ENCODE data around the gene SLC26A8.
A peak's percentile ranks its signal among the peaks of the same experiment; 100 is the strongest.
"Not testable (repeated sequence)": the region's sequence is repeated elsewhere in the genome, so short reads cannot be mapped to it uniquely, and the experiment has no call there.

Gene SLC26A8

GRCh38 chr6:35911871-35912653 lies 112.4 kb downstream of the SLC26A8 start:
- H3K4me3 Mint-ChIP-seq: no peak overlapping the region
- H3K27ac Mint-ChIP-seq (ENCODE audit: low read depth): no peak overlapping the region
- DNase-seq (ENCODE audit: low spot score in 2 of 2) (no peak), ATAC-seq (replicated peaks; ENCODE audit: extremely low read depth, poor library complexity, severe bottlenecking) (no peak)
- H3K36me3 Mint-ChIP-seq (ENCODE audit: insufficient read depth): peaks cover 28% of the 10 kb centered on the region
- no peaks in the 10 kb centered on the region for H3K27me3 Mint-ChIP-seq
- H3K4me1 Mint-ChIP-seq: peaks cover 15% of the 10 kb centered on the region
- peaks cover 8% of the 10 kb centered on the region for H3K9me3 Mint-ChIP-seq

- H3K27ac Mint-ChIP-seq (ENCODE audit: low read depth); H3K27me3 Mint-ChIP-seq; ATAC-seq (replicated peaks; ENCODE audit: extremely low read depth, poor library complexity, severe bottlenecking); DNase-seq (ENCODE audit: low spot score in 2 of 2); H3K4me3 Mint-ChIP-seq; H3K9me3 Mint-ChIP-seq: not testable (repeated sequence)
- Mint-ChIP-seq H3K36me3 (ENCODE audit: insufficient read depth) (peaks cover 25% of the 10 kb centered on the region), H3K4me1 (peaks cover 24% of the 10 kb centered on the region)
These were observed 114.9 kb downstream of the SLC26A8 start for GRCh38 chr6:35909571-35909970.

GRCh38 chr6:35908753-35909401 lies 115.6 kb downstream of the SLC26A8 start:
- peaks cover 24% of the 10 kb centered on the region for H3K36me3 Mint-ChIP-seq (ENCODE audit: insufficient read depth)
- H3K4me3 Mint-ChIP-seq; H3K9me3 Mint-ChIP-seq; H3K27me3 Mint-ChIP-seq; H3K27ac Mint-ChIP-seq (ENCODE audit: low read depth); DNase-seq (ENCODE audit: low spot score in 2 of 2); ATAC-seq (replicated peaks; ENCODE audit: extremely low read depth, poor library complexity, severe bottlenecking): not testable (repeated sequence)
- peaks cover 24% of the 10 kb centered on the region for H3K4me1 Mint-ChIP-seq

DNA sequence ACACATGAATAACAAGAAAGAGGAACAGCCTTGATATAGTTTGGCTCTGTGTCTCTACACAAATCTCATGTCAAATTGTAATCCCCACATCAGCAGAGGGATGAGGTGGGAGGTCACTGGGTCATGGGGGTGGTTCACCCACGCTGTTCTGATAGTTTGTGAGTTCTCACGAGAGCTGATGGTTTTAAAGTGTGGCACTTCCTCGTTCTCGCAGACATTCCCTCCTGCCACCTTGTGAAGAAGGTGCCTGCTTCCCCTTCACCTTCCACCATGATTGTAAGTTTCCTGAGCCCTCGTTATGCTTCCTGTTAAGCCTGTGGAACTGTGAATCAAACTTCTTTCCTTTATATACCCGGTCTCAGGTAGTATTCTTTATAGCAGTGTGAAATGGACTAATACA lies 116.7 kb downstream of the SLC26A8 start:
- Mint-ChIP-seq H3K27ac (ENCODE audit: low read depth) (no peak overlapping the region), H3K36me3 (ENCODE audit: insufficient read depth) (peaks cover 15% of the 10 kb centered on the region)

DNA sequence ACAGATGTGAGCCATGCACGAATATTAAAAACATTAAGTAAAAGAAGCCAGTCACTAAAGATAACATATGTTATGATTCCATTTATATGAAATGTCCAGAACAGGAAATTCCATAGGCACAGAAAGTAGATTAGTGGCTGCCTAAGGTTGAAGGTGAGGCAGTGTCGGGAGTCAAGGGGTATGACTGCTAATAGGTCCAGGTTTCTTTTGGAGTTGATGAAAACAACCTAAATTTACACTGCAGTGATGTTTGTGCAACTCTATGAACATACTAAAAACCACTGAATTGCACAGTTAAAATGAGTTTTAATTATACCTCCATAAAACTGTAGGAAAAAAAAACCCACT lies 118.0 kb downstream of the SLC26A8 start:
- ATAC-seq (replicated peaks; ENCODE audit: extremely low read depth, poor library complexity, severe bottlenecking): no peak
- peaks cover 8% of the 10 kb centered on the region for H3K9me3 Mint-ChIP-seq
- no peak overlapping the region for H3K27ac Mint-ChIP-seq (ENCODE audit: low read depth)
- no peak overlapping the region for H3K4me3 Mint-ChIP-seq
- peaks cover 15% of the 10 kb centered on the region for H3K36me3 Mint-ChIP-seq (ENCODE audit: insufficient read depth)
- H3K4me1 Mint-ChIP-seq: peaks cover 24% of the 10 kb centered on the region
- H3K27me3 Mint-ChIP-seq: no peaks in the 10 kb centered on the region
- DNase-seq (ENCODE audit: low spot score in 2 of 2): no peak

More for the DNA sequence above, 116.7 kb downstream of the SLC26A8 start:
- H3K4me1 Mint-ChIP-seq: peaks cover 24% of the 10 kb centered on the region
- peaks cover 8% of the 10 kb centered on the region for H3K9me3 Mint-ChIP-seq
- no peak overlapping the region for H3K4me3 Mint-ChIP-seq
- DNase-seq (ENCODE audit: low spot score in 2 of 2) (no peak), ATAC-seq (replicated peaks; ENCODE audit: extremely low read depth, poor library complexity, severe bottlenecking) (no peak)
- H3K27me3 Mint-ChIP-seq: no peaks in the 10 kb centered on the region

GRCh38 chr6:35905841-35906498 lies 118.5 kb downstream of the SLC26A8 start:
- Mint-ChIP-seq H3K27ac (ENCODE audit: low read depth) (no peak overlapping the region), H3K27me3 (no peaks in the 10 kb centered on the region), H3K36me3 (ENCODE audit: insufficient read depth) (peaks cover 15% of the 10 kb centered on the region), H3K9me3 (peaks cover 8% of the 10 kb centered on the region), H3K4me1 (peaks cover 24% of the 10 kb centered on the region), H3K4me3 (no peak overlapping the region)
- ATAC-seq (replicated peaks; ENCODE audit: extremely low read depth, poor library complexity, severe bottlenecking) (no peak), DNase-seq (ENCODE audit: low spot score in 2 of 2) (no peak)

GRCh38 chr6:35905141-35905785 lies 119.2 kb downstream of the SLC26A8 start:
- H3K4me3 Mint-ChIP-seq: no peak overlapping the region
- H3K4me1 Mint-ChIP-seq: peaks cover 30% of the 10 kb centered on the region
- H3K27ac Mint-ChIP-seq (ENCODE audit: low read depth): peak overlapping the region; percentile 32
- no peaks in the 10 kb centered on the region for H3K27me3 Mint-ChIP-seq
- ATAC-seq (replicated peaks; ENCODE audit: extremely low read depth, poor library complexity, severe bottlenecking): no peak
- peaks cover 13% of the 10 kb centered on the region for H3K36me3 Mint-ChIP-seq (ENCODE audit: insufficient read depth)
- peaks cover 8% of the 10 kb centered on the region for H3K9me3 Mint-ChIP-seq
- no peak for DNase-seq (ENCODE audit: low spot score in 2 of 2)

DNA sequence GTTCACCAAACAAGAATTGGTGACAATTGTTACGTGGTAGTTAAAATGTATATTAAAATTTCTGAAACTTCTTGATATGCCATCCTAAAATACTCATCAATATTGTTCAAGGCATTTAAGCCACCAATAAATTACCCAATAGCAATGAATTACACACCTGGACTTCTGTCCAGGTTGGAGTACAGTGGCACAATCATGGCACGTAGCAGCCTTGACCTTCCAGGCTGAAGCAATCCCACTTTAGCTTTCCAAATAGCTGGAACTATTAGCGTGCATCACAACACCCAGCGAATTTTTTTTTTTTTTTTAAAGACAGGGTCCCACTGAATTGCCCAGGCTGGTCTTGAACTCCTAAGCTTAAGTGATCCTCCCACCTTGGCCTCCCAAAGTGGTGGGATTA lies 120.8 kb downstream of the SLC26A8 start:
- Mint-ChIP-seq H3K36me3 (ENCODE audit: insufficient read depth) (peaks cover 10% of the 10 kb centered on the region), H3K9me3 (no peaks in the 10 kb centered on the region), H3K27me3 (no peaks in the 10 kb centered on the region), H3K27ac (ENCODE audit: low read depth) (no peak overlapping the region), H3K4me1 (peaks cover 37% of the 10 kb centered on the region), H3K4me3 (no peak overlapping the region)
- no peak for ATAC-seq (replicated peaks; ENCODE audit: extremely low read depth, poor library complexity, severe bottlenecking)
- no peak for DNase-seq (ENCODE audit: low spot score in 2 of 2)

GRCh38 chr6:35900448-35900847 lies 124.0 kb downstream of the SLC26A8 start:
- no peaks in the 10 kb centered on the region for H3K27me3 Mint-ChIP-seq
- peaks cover 9% of the 10 kb centered on the region for H3K36me3 Mint-ChIP-seq (ENCODE audit: insufficient read depth)
- no peak overlapping the region for H3K4me3 Mint-ChIP-seq
- DNase-seq (ENCODE audit: low spot score in 2 of 2): no peak
- ATAC-seq (replicated peaks; ENCODE audit: extremely low read depth, poor library complexity, severe bottlenecking): no peak
- H3K9me3 Mint-ChIP-seq: no peaks in the 10 kb centered on the region
- H3K27ac Mint-ChIP-seq (ENCODE audit: low read depth): no peak overlapping the region
- H3K4me1 Mint-ChIP-seq: peaks cover 30% of the 10 kb centered on the region

- peaks cover 42% of the 10 kb centered on the region for H3K4me1 Mint-ChIP-seq
- no peak overlapping the region for H3K27ac Mint-ChIP-seq (ENCODE audit: low read depth)
- DNase-seq (ENCODE audit: low spot score in 2 of 2) (no peak), ATAC-seq (replicated peaks; ENCODE audit: extremely low read depth, poor library complexity, severe bottlenecking) (no peak)
- no peak overlapping the region for H3K4me3 Mint-ChIP-seq
- H3K27me3 Mint-ChIP-seq: no peaks in the 10 kb centered on the region
- H3K36me3 Mint-ChIP-seq (ENCODE audit: insufficient read depth): peaks cover 4% of the 10 kb centered on the region
- H3K9me3 Mint-ChIP-seq: no peaks in the 10 kb centered on the region
These were observed 126.4 kb downstream of the SLC26A8 start for GRCh38 chr6:35898003-35898402.

GRCh38 chr6:35897486-35897885 lies 127.0 kb downstream of the SLC26A8 start:
- peaks cover 46% of the 10 kb centered on the region for H3K4me1 Mint-ChIP-seq
- no peaks in the 10 kb centered on the region for H3K27me3 Mint-ChIP-seq
- DNase-seq (ENCODE audit: low spot score in 2 of 2): no peak
- no peak overlapping the region for H3K4me3 Mint-ChIP-seq
- H3K27ac Mint-ChIP-seq (ENCODE audit: low read depth): no peak overlapping the region
- ATAC-seq (replicated peaks; ENCODE audit: extremely low read depth, poor library complexity, severe bottlenecking): no peak
- peaks cover 4% of the 10 kb centered on the region for H3K36me3 Mint-ChIP-seq (ENCODE audit: insufficient read depth)
- H3K9me3 Mint-ChIP-seq: no peaks in the 10 kb centered on the region

- DNase-seq (ENCODE audit: low spot score in 2 of 2) (no peak), ATAC-seq (replicated peaks; ENCODE audit: extremely low read depth, poor library complexity, severe bottlenecking) (no peak)
- no peak overlapping the region for H3K4me3 Mint-ChIP-seq
- no peaks in the 10 kb centered on the region for H3K27me3 Mint-ChIP-seq
- no peak overlapping the region for H3K27ac Mint-ChIP-seq (ENCODE audit: low read depth)
- no peaks in the 10 kb centered on the region for H3K9me3 Mint-ChIP-seq
- H3K36me3 Mint-ChIP-seq (ENCODE audit: insufficient read depth): peaks cover 4% of the 10 kb centered on the region
- H3K4me1 Mint-ChIP-seq: peaks cover 46% of the 10 kb centered on the region
These were observed 127.4 kb downstream of the SLC26A8 start for GRCh38 chr6:35897036-35897435.

Measured in central memory CD8-positive, alpha-beta T cell (primary cell).